HG03280 (cell line): ENCODE data around the gene CAPSL.
"Not testable (repeated sequence)": the region's sequence is repeated elsewhere in the genome, so short reads cannot be mapped to it uniquely, and the experiment has no call there.

Experiments used
- ATAC-seq: cut with Tn5 transposase; IDR thresholded peaks from one replicate; pipeline ENCODE4 v1.9.1; 2021; ENCODE audit warnings: mild to moderate bottlenecking, moderate library complexity; ENCODE audit not compliant: unreplicated experiment

CAPSL gene

DNA sequence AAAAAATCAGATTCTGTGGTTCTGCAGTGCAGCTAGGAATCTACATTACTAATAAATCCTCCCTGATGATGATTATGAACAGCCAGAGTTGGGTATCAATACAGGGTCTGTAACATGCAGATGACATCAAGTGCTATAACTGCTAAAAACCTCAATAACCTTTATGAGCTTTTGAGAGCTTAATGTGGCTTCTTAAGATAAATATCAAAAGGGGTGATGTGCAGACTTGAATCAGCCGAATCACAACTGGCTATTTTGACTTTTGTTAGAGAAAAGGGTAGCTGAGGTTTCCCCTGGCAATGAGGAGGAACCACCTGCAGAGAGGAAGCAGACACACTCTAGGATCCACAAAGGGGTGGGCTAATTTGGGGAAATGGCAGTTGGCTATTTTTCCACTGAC is 30.2 kb downstream of the CAPSL start:
- ATAC-seq: no peak

DNA sequence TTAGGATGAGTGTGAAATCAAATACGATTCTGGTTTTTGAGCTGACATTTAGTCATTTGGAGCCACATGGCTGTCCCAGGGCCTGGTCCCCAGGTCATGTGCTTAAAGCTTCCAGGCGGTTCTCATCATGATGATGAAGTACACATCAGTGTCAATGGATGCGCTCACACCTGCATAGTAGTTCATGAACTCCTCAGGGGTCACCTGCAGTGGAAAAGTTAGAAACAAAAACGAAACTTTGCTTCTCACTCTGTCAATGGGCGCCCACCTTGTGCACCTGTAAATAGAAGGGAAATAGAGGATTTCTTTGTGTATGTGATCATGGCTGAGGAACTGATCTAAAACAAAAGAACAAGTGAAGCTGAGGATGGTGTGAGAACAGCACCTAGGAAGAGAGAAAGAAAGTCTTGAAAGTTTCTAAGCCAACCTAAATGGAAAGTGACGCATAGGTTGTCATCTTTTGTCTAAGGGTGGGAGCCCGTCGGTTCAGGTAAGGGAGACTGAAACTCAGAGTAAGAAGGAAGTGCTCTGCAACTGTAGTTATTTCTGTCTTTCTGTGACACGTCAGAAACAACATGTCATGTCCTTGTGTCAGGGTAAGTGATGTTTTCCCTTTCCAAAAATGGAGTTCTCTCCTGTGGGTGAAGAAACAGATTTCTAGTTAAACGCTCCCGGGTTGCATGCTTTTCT is 33.8 kb downstream of the CAPSL start:
- ATAC-seq: peak; percentile 63

DNA sequence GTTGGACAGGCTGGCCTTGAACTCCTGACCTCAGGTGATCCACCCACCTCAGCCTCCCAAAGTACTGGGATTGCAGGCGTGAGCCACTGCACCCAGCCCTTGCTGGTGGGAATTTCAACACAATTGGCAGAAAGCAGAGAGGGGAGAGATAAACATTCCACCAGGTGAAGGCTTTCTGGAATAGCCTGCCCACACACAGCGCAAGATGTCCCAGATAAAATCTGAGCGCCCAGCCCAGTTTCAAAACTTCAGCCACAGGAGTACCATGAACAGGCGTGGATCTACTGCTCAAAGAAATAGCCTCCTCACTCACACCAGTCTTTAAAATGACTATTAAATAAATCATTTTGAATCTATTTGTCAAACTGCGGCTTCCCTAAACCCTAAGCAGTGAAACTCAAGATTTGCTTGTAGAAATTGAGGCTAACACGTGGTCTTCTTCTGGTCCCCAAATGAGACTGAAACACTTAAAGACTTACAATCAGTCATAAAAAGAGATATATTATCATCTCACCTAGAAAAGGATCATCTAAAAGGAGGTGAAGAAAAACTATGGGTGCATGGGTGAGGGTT is 34.7 kb downstream of the CAPSL start:
- ATAC-seq: no peak

DNA sequence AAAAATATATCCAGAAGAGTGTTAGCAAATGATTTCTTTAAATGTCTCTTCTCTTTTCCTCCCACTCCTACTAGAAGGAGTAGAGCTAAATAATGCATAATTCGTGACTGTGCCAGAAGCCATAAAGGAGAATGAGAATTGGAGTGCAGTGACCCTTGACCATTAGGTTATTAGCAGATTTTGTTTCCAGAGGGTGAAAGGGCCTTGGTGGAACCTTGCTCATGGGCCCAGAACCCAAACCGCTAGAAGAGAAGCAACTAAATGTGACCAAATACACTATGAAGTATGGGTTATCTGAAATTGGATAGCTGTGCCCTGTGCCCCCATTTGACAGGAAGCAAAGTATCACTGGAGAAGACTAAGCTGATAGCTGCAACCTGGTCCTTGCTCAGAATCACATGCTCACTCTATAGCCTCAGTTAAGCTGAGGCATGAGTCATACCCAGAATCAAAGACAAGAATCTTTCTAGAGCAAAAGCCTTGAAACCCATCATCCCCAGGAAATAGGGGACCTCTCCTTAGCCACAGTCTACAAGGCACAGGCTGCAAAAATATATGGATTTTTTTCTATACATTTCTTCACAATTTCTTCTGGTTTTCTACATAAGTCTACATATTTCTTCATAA is 36.3 kb downstream of the CAPSL start:
- peak; percentile 51 for ATAC-seq

DNA sequence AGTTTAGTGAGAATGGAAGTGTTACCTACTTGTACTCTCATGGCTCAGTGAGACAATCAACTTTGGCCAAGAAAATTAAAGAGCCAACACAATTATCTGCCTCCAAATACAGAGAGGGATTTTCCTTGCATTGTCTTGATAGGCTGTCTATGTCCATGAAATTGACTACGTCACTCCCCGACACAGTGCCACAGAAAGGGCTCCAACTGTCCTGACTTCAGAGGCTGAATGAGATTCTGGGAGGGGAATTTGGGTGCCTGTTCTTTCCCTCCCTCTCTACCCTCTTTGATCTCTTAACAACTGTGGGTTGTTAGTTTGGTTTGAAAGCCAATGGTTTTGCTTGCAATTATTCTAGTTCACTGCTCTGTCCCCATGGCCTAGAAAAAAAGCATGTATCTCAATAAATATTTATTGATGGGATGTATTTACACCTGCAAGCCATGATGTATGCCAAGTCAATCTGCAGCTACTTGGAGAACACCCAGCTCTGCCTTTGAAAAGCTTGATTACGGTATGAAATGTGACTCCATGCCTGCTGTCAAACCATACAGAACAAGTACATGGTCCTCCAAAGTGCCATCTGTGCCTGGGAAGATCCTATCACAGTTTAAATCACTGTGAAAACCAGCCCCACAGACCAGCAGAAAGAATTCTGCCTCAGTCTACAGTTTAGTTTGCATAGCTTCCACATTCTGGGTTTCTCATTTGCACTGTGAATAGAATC is 37.3 kb downstream of the CAPSL start:
- ATAC-seq: no peak

DNA sequence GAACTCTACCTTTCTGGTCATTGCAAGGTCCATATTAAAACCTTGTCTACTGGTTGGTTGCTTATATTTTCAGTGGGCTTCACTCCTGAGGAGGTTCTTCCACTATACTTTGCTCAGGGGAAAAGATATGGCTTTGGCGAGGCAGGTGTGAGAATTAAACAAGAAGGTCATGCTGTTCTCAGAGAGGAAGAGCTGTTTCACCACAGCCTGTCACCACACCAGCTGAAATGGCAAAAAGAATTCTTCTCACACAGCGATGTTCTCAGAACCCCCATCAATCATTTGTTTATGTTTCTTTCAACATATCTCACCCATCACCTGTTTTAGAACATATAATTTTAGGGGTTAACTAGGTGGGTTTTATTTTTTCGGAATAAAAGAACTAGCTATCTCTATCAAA is 38.6 kb downstream of the CAPSL start:
- ATAC-seq: no peak

DNA sequence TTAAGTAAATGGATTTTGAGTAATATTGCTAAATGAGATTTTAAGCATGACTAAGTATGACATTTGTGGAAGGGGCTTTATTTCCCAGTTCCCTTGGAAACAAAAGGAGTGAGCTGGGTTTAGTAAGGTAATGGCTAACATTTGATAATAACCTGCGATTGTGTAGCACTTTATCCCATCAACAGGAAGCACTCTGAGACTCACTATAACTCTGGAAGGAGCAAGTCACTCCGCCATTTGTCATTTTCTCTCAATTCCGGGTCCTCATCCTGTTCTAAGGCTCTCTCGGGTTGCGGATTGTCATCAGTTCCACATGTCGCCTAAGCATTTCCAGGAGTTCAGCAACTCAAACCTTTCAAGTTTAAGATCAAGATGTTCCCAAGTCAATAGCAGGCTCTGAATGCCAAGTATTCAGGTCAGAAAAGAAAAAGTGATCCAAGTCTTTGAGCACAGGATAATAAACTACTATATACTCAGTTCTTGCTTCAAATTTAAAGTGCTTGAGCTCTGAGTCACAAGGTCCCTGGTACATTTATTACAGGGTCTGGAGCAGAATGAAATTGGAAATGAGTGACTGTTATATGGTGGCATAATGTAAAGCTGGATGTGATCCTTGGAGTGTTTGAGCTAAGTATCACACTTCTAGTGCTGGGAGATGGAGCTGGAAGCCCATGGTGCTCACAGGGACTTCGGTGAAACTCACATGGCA is 39.3 kb downstream of the CAPSL start:
- ATAC-seq: no peak

DNA sequence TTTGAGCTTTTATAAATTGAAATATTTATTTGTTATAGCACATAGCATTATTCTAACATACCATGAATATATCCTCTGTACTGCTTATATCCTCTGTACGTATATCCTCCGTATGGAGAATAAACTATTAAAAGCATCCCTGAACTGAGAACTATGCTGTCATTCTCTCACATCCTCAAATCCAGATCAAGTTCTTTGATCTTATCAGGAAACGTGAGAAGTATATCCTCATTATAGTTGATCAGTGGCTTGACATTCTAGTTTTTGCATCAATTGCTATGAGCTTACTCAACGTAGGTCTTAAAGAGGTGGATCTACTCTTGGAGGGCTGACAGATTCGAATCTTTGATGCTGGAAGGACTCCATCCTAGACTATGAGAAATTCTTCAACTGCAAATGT is 44.3 kb downstream of the CAPSL start:
- no peak for ATAC-seq

DNA sequence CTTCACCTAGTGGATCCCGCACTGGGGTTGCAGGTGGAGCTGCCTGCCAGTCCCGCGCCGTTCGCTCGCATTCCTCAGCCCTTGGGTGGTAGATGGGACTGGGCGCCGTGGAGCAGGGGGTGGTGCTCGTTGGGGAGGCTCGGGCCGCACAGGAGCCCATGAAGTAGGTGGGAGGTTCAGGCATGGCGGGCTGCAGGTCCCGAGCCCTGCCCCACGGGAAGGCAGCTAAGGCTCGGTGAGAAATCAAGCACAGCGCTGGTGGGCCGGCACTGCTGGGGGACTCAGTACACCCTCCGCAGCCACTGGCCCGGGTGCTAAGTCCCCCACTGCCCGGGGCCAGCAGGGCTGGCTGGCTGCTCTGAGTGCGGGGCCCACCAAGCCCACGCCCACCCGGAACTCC is 45.6 kb downstream of the CAPSL start:
- ATAC-seq: not testable (repeated sequence)

DNA sequence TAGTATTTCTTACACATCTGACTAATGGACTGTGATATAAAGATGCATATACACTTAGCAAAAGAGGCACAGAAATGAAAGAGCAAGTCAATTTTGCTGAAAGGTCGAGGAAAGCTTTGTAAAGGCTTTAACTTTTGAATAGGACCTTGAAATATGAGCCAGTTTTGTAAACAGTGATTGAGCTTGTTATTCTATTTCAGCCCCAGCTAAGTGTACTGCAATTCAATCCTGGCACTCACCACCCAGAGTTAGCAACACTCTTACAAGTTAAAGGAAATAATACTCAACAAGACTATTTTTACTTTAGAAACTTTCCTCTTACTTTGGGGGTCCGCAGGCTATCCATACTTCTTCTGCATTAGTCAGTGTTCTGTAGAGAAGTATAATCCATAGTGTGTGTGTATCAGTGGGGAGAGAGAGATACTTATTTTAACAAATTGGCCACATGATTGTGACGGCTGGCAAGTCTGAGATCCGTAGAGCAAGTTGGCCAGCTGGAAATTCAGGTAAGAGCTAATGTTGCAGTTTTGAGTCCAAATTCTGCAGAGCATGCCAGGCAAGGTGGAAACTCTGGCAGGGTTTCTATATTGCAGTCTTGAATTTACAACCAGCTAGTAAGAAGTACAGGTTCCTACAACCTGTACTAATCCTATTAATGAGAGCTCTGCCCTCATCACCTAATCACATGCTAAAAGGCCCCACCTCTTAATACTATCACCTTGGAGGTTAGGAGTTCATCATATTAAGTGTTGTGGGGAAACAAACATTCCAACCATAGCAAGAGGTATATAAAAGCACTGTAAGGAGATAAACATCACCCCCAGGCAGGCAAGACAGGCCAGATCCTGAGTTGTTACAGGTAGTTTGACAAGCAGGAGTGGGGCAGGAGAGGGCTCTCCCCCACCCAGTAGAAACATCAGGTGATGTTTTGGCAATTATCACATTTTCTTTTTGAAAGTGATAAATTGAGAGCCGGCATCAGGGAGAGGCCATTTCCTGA is 48.1 kb downstream of the CAPSL start:
- ATAC-seq: no peak

DNA sequence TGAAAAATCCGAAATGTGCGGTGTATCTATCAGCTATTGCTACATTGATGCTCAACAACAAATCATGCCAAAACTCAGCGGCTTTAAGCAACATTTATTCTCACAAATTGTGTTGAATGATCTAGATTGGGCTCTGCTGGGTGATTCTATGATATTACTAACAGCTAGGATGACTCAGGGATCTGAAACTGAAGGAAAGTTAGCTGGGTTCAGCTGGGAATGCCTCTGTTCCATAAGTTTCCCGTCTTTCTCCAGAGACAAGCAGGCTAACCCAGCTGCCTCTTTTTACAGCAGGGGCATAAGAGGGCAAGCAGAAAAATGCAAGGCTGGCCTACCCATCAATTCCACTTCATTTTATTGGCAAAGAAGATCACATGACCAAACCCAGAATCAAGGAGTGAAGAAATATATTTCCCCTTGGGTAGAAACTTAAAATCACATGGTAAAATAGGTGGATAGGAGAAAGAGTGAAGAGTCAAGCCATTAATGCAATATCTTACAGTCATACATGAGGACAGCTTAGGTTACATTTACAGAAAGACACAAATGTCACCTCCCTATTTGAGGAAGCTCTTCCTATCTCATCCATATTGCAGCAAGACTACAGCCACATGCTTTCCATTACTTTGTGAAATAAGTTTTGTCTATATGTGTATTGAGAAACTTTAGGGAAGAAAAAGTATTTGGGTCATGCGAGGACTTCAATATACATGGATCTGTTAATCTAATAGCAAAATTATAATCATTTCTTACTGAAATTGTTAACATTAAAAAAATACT is 50.9 kb downstream of the CAPSL start:
- ATAC-seq: no peak

DNA sequence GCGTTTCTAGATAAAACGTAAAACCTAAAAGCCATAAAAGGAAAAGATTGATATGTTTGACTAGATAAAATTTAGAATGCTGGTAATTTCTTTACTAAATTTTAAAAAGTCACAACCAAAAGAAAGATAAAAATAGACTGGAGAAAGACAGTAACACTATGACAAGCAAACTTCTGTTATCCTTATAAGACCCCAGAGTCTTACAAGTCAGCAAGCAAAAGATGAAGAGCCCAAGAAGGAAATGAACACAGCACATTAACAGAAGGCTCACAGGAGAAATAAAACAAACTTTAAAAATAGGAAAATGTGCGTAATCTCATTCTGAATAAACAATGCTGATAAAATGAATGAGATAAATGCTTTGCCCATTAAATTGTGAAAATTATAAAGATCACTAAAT is 52.0 kb downstream of the CAPSL start:
- ATAC-seq: no peak

DNA sequence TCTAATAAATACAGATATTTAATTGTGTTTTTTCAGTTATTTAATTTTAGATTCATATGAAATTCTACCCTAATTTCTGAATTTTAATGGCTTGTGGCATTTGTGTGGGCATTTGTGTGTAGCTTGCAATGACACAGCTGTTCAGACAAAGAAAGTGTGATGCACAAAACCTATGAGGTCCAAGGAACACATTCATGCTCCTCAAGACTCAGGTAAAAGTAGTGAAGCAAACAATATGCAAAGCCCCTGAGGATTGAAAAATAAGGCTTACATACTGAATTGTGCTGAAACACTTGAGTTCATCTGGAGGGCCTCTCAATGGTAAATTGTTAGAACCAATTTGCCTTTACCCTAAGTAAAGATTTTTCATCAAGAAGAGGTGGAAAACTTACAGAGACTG is 53.6 kb downstream of the CAPSL start:
- no peak for ATAC-seq

DNA sequence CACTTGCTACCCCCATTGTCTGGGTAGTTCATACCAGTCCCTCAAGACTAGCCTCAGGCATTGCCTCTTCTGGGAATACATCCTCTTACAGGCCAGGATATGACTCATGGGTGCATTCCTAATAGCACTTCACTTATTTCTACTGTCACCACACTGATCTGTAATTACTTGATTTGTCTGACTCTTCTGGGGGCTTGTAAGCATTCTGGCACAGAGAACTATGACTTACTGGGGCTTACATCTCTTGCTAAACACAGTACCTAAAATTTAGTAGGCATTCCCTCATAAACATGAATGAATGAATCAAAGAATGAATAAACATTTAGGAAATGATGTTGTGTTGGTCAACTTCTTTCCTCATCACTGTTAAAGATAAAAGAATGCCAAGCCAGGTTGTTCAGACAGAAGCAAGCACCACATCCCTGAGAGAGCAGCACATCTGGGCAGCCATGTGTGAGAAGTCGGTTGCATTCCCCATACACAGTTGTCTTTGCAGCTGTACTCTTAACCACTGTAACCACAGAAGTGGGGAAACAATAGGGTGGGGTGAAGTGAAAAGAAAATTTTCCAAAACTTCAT is 54.1 kb downstream of the CAPSL start:
- ATAC-seq: no peak

DNA sequence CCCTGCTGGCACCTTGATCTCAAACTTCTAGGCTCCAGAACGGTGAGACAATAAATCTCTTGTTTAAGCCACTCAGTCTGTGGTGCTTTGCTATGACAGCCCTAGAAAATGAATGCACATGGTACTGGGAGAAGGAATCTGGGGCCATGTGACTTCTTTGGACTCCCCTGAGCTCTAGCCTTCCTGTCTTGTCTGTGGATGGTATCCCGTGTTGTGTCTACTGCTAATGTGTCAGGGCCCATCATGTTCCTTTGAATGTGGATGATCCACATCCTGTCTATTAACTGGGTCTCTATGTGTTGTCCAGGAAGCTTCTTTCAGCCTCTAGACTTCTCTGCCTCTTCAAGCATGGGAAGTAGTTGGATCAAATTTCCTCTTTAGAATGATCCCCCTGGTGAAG is 56.7 kb downstream of the CAPSL start:
- no peak for ATAC-seq

DNA sequence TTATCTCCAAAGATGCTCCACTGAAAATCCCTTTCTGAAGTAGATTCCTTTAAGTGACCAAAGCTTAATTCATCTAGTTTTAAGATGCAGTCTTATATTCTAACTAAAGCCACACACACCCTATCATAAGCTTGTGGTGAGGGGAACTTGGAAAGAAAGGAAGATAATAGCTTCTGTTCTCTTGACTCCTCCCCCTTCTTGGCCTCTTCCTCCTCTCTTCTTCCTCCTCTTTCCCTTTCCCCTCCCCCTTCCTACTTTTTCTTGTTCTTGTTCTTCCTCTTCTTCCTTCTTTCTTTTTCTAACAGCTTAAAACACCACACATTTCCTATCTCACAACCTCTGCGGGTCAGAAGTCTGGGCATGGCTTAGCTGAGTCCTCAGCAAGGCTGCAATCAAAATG is 58.3 kb downstream of the CAPSL start:
- ATAC-seq: no peak

DNA sequence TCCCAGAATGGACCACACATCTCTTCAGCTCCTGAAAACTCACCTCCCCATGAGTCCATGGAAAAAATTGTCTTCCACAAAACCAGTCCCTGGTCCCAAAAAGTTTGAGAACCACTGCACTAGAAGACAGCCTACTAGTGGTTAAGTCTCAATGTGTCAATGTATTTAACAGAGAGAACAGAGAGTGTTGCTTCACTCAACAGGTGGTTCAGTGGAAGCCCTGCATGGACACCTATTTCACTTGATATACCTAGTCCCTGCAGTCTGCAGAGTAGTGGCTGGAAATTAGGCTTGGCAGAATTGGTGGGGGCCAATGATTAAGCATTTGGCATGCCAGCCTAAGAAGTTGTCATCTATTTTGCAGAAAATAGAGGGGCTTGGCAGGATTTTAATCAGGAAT is 58.8 kb downstream of the CAPSL start:
- ATAC-seq: no peak

DNA sequence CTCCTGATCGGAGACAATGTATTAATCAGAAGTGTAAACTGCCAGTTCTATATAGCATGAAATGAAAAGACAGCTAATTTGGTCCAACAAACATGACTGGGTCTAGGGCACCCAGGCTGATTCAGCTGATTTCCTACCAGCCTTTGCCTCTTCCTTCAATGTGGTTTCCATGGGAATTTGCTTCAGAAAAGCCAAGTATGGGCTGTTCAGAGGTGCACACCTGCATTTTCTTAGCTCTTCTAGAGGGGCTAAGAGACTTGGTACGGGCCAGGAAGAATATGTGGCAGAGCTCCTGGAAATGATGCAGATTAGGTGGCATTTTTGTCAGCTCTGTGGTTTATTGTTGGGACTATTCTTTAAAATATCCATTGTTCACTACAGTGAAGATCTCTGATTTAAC is 59.3 kb downstream of the CAPSL start:
- no peak for ATAC-seq

DNA sequence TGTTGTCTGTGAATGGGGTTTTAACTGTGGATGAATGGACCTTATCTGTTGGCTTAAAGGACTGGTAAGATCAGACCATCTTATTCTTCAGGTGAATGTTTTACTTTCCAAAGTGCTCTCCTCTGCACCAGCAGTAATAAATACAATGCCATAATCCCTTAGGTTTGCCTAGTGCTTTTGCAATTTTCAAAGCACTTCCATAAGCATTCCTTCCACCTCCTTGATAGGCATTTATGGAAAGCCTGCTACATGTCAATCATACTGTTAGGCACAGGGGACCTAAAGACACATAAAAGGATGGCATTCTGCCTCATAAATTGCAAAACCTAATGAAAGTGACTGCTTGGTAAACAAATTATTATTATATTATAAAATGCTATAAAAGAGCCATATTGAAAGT is 60.3 kb downstream of the CAPSL start:
- no peak for ATAC-seq
